ENCODE results near the gene LRIG1. TPM values are rescaled to one million over a fixed set of nuclear protein-coding genes. Genes with fewer than 3 reads are reported as not detected.

Gene LRIG1
- polyA plus RNA-seq, 10 donors = 95.5 to 145 (median 124) TPM

DNA sequence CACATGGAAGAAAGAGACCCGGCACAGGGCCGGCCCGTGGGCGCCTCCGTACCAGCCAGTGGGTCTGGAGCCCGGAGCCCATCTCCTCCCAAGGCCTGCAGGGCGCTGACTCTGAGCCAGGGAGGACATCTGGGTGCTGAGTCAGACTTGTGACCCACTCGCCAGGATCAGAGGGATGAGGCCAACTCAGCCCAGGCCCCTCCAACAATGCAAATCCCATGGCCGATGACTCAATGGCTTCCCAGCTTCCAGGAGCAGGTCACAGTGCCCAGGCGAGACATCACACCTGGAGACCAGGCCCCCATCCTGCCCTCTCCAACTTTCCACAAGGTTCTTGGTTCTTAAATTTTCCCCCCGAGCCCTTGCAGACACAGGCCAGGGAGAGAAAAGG is 95.1 kb downstream of the LRIG1 start:
- DNase-seq = no peak

DNA sequence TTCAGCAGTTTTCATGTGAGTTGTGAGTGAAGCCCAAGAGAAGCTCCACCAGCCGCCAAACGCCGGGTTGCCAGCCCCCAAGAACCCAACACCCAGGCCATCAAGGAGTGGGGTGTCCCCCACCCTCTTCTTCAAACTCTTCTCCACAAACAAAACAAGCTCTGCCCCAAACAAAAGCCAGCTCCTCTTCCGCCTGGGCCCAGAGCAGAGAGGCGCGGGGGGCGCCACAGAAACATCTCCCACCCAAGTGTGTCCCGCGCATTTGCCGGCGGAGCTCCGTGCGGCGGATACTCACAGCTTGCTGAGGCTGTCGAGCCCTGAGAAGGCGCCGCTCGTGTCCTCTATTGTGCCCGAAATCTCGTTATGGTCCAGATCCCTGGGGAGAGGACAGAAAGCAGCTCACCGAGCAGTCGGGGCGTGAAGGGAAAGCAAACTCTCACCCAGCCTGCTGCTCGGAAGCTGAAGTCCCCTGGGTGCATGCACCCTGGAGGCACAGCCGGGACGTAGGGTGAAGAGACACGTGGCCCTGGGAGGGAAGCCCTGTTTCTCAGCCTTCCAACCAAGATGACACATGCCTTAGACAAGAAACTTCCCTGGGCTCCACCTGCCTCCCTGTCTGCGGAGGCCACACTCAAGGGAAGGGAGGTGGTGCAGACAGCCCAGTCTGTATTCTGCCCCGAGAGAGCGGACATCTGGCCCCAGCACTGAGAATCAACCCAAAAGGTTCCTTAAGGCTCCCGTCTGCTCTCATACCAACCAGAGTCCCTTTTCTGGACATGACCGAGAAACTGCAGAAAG is 95.7 kb downstream of the LRIG1 start:
- DNase-seq = no peak

DNA sequence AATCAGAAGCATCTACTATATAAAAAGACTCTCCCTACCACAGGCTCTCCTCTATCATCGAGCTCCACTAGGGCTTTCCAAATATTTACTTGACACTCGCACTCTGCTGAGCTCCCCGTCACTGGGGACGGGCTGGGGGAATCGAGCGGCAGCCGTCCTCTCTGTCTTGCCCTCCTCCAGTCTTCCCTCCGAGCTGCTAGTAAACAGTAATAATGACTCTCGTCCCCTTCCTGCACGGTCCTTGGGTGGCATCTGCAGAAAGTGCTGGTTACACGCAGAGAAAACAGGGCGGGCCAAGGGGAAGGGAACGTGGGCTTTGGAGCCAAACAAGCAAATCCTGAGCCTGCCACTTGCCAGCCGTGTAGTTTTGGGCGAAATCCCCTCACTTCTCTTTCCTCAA is 96.6 kb downstream of the LRIG1 start:
- DNase-seq = no peak

DNA sequence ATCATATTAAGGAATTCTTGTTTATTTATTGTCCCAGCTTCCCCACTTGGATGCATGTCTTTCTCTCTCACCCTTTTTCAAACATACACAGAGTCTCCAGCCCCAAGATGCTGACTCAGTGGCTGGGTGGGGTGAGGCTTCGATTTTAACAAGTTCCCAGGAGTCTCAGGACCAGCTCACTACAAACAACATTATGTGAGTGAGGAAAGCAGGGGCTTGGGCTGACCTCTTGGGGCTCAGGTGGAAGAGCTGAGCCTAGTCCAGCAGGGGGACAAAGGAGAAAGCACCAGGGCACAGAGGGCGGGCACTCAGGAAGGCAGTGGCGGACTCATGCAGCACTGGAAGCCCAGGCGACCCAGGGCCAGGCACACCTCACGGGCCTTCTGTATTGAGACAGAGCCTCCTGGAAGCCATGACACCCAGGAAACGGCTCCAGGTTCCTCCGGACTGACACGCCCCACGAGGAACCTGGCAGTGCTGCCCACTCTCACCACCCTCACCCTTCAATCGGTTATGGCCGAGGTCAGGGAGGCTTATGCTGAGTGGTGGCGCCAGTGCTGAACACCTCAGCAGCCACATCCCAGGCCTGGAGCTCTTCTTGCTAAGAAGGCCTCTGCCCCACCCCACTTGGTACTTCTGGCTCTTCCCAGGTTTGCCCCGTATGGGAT is 97.4 kb downstream of the LRIG1 start:
- no peak for DNase-seq

DNA sequence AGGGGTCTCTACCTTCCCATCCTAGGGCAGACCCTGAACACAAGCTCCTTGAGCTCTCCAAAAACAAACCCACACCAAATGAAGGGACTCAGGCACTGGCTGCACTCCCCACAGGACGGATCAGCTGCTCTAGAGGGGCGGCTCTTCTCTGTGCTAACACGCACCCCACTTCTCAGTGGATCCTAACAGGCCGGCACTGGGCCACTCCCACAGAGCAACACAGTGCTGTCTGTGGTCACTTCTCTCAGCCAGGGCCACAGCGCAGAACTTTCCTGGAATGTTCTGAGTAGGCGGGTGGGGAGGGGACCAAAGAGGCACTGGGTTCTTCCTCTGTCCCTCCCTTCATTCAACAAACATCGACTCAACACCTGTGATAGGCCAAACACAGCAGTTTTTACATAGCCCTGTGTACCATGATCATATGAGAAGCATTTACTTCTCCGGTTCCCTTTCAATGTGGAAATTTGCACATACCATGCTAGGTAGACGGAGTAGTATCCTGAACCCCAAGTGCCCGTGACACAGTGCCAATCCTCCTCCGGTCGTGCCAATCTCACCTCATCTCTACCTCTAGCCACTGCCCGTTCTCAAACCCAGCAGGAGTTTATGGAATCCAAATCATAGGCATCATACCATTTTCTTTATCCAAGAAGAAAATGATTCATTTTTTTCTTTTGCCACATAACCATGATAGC is 98.1 kb downstream of the LRIG1 start:
- DNase-seq = peak in 1 of 3 donors; percentile 74

DNA sequence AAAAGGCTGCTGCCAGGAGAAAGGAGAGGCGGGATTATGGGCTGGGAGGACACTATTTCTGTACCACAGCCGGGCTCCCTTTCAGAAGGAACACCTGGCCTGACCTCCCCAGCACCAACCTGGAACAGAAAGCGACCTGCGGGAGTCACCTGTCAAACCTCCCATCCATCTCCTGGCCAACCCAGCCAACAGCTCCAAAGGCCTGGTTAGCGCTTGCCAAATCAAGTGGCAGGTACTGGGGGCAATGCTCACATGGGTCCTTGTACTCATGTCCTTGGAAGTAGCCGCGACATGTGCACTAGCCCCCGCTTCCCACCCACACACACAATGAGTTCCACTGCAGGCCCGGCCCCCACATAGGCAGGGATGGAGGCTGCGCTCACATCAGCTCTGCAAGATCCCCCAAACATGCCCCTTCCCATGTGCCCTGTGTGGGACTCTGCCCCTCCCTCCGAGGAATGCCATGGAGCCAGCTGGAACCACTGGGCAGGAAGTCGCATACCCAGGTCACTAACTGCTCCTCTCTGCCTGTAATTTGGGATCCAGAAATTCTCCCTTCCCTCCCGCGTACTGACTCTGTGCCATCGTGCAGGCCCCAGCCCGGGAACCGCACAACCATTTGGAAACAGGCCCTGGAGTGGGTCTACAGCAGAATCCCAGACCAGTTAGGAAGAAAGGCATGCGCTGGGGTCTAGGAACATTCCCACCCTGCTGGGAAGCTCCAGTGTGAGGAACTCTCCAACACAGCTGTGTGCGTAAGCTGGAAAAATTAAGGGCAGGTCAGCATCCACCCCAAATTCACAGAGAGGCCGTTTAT is 98.9 kb downstream of the LRIG1 start:
- DNase-seq = peak in 2 of 3 donors; percentile 49 to 60

DNA sequence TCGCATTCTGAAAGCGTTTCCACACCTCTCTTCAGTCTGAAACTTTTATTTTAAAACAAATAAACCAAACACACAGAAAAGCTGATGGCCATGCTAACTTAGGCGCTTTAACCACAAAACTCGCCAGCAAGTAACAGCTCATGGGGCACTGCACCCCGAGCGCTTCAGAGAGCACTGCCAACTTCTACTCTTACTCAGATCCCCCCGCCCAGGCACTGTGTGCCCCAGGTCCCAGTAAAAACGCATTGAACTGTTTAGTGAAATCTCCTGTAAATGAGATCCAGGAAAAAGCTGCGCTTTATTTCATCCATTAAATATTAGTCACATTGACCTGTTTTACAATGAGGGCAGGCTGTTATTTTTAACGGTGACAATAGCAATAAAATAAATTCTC is 99.7 kb downstream of the LRIG1 start:
- no peak for DNase-seq

DNA sequence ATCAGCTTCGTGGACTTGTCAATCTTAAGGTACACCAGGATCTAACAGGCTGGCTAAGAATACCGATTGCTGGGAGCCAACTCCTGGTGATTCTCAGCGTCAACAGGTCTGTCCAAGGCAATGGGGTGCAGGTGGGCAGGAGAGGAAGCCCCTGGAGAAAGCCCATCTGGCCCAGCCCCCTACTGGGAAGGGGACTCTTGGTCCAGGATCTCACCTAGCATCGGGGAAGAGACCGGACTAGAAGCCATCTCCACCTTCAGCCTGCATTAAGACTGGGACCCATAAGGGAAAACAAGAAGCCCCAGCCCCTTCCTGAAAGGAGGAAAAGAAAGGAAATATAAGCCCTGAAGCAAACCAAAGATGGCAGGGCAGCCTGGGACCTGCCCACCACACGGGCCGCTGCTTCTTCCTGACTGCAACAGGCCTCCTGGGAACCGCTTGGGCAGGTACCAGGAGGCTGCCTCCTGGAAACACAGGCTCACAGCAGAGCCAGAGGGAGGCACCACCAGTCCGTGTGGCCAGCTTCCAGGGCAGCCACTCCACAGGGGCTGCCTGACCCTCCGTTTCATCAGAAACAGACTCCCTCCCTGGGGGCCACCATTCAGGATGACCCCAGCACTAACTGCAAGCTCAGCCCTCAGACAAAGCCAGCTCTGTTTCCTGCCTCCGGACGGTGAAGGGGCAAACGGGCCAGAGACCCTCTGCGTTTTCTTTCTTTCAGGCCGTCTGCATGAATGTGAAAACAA is 100.2 kb downstream of the LRIG1 start:
- DNase-seq = no peak

DNA sequence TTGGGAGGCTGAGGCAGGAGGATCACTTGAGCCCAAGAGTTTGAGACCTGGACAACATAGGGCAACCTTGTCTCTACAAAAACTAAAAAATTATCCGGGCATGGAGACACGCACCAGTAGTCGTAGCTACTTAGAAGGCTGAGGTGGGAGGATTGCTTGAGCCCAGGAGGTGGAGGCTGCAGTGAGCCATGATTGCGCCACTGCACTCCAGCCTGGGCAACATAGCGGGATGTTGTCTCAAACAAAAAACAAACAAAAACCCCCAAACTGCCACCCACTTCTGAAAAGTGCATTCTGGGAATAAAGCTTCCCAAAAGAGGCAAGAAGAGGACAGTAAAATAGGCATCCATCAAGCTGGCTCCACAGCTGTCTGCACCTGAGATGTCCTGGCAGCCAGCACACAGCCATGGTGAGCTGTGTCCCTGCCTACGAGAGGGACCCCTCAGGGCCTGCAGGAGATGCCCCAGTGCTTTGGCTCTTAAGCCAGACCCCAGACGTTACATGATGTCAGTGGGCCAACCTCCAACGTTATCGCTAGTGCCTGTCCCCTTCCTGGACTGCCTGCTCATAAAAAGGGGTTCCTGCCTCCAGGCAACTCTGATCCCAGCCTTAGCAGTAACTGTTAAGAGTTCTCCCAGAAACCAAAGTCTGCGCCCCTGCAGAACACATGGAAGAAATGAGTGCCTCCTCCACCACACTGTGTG is 101.1 kb downstream of the LRIG1 start:
- DNase-seq = no peak

DNA sequence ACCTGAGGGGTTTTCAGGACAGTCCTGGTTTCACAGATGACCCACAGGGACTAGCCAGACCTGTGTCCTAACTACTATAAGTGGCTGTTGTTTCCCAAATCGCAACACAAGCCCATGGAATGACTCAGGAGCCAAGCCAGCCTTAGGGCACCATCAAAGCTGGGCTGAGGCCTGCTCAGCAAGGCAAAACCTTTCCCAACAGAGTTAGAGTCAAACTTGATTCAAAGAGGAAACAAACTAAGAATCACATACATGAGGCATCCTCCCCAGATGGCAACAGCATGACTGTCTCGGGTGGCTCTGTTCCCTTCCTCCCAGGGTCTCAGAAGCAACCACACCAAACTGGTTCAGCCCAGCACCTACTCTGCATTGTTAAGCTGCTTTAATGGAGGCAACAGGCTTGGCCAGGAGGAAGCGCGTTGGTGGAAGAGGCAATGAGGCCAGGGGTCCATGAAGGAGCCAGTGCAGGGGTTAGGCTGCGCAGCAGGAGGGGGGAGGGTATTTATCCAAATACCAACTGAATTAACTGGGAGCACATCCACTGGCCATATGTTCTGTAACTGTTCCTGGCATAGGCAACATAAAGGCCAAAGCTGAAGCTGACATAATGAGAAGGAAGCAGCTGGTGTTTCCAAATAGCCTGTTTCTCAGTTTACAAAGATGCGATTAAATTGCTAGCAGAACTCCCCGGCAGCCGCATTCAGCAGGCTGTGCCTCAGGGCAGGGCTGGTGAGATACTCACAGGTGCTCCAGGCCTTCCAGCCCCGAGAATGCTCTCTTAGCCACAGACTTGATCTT is 102.4 kb downstream of the LRIG1 start:
- peak in 2 of 3 donors; percentile 55 to 64 for DNase-seq

DNA sequence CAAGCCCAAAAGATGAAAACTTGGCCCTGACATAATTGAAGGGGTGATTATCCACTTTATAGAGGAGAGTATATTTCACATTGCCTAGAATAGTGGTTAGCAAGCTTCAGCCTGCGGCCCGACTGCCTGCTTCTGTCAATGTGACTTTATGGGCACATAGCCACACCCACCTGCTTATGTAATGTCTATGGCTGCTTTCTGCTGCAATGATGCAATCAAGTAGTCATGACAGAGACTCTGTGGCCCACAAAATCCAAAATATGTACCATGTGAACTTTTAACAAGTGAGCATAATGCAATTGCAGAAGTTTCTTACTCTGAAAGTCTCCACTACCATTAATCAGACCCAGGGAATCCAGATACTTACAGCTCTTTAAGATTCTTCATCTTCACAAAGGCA is 103.1 kb downstream of the LRIG1 start:
- no peak for DNase-seq

DNA sequence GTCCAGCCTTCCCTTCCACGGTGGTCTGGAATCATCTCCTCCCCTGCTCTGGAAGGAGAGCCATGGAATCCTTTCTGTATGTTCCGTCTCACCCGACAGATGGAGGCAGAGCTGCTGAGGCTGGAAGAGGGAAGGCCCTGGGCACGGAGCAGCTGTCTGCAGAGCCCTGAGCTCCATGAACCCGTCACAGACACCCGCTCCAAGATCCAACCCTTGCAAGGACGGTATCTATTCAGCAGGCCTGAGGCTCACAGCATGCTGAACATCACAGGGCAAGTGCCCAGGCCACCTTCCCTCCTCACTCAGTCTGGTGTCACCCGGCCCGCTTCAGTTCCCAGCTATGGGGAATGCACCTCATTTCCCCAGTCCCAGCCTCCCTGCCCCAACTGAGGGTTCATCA is 103.9 kb downstream of the LRIG1 start:
- DNase-seq = no peak

DNA sequence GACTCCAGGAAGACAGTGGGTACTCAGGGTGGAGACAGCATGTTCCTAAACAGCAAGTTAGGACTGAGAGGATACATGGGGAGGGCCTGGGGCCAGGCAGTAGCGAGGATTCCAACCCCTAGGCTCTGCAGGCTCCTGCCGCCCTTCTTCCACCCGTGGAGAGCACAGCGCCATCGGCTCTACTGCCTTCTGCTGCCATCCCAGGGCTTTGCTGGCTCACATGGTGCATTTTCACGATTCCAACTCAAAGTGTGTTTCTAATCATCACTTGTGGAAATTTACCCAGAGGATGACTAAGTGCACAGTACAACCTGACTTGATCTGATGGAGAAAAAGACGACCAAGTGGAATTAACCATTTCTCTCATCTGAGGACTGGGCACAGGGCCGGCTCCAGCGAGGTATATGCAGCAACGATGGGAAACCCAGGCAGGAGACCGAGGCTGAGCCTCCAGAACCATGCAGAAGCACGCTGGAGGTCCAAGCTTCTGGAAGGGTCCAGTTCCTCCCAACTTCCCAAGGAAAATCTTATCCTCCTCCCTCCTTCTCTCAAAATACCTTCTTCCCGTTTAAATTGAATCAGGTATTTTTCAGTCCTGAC is 104.6 kb downstream of the LRIG1 start:
- DNase-seq = no peak

DNA sequence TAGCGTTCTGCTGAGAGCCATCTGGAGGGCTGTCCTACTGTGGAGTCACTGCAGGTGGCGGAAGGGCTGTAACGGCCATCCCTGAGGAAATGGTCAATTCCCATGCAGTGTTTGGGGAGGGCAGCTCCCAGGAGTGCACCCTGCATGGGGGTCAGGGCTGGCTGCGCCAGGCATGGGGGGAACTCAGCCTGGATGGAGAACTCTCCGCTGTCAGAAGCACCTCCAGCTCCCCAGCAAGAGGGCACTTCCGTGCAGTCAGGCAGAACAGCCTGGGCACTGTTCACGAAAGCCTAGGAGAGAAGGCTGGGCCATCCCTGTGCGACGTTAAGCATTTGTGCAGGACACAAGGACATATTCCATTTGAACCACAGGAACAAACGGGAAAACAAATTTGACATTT is 105.2 kb downstream of the LRIG1 start:
- DNase-seq = no peak

DNA sequence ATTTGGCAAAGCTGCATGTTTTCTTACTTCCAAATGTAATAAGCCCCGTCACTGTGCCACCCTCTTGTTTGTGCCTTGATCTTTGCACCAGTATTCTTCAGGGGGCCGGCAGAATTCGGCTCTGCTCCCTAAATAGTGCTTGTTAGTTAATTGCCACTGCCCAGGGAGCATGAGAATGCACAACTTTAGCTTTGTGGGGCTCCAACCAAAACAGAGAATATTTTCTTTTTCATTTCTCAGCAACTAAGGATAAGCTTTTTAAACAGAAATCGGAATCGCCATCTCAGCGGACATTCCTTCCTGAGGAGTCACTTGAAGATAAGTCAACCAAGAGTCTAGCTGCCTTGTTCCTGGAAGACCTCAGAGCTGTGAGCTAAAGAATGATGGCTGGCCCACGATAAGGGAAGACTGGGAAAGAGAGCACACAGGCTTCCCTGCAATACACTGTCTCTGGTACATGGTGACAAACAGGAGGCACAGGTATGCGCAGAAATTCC is 106.0 kb downstream of the LRIG1 start:
- no peak for DNase-seq

DNA sequence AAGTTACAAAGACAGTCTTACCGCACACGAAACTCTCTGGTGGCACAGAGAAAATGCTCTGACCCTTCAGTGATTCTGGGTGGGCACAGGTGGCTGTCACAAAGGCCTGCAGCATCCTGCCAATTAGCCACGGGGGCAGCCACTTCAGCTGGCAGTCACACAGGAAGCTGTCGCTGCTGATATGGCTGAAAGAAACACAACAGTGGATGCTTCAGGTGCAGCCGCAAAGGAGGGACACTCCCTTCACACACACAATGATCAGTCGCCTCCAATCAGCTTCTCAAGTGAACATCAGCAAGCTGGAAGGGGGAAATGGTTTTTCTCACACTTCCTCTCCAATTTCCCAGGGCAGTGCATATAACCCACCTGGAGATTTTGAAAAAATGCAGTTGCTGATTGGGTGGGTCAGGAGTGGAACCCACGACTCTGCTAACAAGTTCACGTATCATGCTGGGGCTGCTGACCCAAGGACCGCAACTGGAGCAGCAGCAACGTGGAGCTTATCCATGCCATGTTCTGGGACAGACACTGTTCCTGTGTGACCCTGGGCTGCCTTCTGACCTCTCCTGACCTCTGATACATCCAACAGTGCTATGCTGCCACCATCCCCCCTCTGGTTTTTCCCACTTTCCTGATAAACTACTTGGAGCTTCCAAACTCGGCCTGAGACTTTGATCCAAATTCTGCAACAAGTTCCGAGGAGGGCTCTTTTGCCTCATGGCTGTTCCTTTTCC is 106.6 kb downstream of the LRIG1 start:
- DNase-seq = no peak

DNA sequence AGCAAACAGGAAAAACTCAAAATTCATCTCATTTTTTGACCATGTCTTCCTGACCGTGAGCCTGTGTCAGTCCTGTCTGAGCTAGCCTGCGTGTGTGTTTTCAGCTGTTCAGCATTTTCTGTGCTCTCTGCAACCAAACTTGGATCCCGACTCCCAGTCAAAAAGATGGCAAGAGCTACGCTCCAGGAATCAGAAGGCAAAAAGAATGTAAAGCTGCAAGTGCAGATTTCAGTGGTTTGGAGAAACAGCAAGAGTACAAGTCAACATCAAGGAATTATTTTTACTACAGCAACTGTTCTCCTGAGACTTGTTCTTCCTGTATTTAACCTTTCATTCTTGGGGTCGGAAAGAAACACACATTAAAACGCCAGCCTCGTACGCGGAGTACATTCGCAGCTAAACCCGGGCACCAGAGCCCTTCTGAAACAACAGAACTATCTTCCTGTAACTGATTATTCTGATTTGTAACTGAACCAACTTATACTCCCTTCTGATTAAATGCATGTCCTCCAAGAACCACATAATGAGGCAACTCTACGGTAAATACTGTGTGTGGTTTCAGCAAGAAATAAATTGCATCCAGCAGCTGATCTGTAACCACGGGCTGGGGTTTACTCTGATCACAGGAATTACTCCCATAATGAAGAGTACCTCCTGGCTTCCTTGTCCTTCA is 107.4 kb downstream of the LRIG1 start:
- peak in 1 of 3 donors; percentile 75 for DNase-seq

DNA sequence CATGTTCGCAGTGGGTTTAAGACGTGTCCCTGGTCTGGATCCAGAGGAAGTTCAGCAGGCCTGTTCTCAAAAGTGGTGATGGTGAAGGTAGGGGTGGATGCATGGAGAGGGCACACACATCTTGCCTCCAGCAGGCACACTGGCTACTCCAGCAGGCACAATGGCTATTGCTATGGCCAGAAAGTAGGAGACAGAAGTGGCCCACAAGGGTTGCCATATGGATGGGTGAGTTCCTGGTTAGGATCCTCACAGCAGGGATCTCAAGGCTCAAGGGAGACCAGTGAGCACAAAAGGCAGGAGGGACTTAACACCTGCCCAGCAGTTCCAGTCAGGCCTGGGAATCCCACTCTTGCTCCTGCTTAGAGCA is 107.9 kb downstream of the LRIG1 start:
- no peak for DNase-seq
